GM13976 (cell line): ENCODE results near the gene OR11H6.
"Not testable (repeated sequence)": the region's sequence is repeated elsewhere in the genome, so short reads cannot be mapped to it uniquely, and the experiment has no call there.

Experiments used
- DNase-seq: peaks from one replicate; pipeline ENCODE4 v3.0.0; 2012; ENCODE audit warnings: low spot score
- CTCF ChIP-seq: IDR thresholded peaks from 2 replicates; pipeline ENCODE4 v1.5.1; 2012; ENCODE audit warnings: borderline replicate concordance, mild to moderate bottlenecking; ENCODE audit not compliant: insufficient read depth; ENCODE audit errors: extremely low read depth, missing control alignments, control extremely low read depth
- in situ Hi-C: fragments of 300-500 bp; cut with MboI; formaldehyde crosslinking; loops from one replicate; pipeline ENCODE4 v1.12.0; 2022; ENCODE audit warnings: low sequenced_read_pairs, mixed read lengths, inconsistent platforms; ENCODE audit not compliant: unreplicated experiment

The OR11H6 gene

GRCh38 chr14:20262642-20263128 is 39.2 kb downstream of the OR11H6 start:
- no peak for TF ChIP-seq CTCF
- DNase-seq, result no peak
- in situ Hi-C loops, result no loop called here

GRCh38 chr14:20264361-20264760 is 40.9 kb downstream of the OR11H6 start:
- in situ Hi-C loops, DNase-seq: not testable (repeated sequence)

DNA sequence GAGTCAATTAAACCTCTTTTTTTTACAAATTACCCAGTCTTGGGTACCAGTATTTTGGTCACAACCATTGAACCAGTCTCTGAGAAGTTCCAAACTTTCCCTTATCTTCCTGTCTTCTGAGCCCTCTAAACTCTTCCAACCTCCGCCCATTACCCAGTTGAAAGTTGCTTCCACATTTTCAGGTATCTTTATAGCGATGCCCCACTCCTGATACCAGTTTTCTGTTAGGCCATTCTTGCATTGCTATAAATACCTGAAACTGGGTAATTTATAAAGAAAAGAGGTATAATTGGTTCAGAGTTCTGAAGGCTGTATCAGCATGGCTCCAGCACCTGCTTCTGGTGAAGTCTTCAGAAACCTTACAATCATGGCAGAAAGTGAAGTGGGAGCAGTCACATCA is 50.6 kb downstream of the OR11H6 start:
- in situ Hi-C loops, result no loop called here
- TF ChIP-seq CTCF, result no peak
- no peak for DNase-seq
